Superior temporal gyrus (tissue), 1 donor: Measurements from ENCODE around the gene TCF12.

Experiments
- DNase-seq: peaks from one replicate; pipeline ENCODE4 v3.0.0-alpha.2; 2016; ENCODE audit errors: extremely low spot score

TCF12 gene

DNA sequence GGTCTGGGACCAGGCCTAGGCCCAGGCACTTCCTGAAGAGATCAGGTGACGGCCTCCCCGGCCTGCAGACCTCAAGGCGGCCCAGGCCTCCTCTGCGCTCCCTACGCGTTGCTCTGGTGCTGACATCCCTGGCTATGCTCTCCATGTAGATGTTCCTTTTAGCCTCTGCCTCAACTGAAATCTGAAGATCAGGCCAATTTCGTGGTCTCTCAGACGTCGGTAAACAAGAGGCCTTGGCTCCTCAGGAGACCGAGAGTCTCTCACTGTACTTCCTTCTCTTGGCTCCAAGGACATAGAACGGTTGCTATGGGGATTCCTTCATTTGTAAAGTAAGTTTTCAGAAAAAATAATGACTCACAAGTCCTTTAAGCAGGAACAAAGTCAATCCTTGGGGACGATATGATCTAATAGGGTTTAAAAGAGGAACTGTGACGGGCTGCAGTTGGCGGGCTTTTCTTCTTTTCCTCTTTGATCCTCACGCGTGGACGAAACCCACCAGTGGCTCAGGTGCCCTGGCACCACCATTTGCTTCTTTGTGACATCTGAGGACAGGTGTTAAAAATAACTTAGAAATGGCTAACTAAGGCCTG is 402.3 kb downstream of the TCF12 start:
- DNase-seq: no peak

GRCh38 chr15:57321485-57321884 is 403.0 kb downstream of the TCF12 start:
- no peak for DNase-seq

- no peak for DNase-seq
Observed at GRCh38 chr15:57321973-57322601, 403.6 kb downstream of the TCF12 start.

DNA sequence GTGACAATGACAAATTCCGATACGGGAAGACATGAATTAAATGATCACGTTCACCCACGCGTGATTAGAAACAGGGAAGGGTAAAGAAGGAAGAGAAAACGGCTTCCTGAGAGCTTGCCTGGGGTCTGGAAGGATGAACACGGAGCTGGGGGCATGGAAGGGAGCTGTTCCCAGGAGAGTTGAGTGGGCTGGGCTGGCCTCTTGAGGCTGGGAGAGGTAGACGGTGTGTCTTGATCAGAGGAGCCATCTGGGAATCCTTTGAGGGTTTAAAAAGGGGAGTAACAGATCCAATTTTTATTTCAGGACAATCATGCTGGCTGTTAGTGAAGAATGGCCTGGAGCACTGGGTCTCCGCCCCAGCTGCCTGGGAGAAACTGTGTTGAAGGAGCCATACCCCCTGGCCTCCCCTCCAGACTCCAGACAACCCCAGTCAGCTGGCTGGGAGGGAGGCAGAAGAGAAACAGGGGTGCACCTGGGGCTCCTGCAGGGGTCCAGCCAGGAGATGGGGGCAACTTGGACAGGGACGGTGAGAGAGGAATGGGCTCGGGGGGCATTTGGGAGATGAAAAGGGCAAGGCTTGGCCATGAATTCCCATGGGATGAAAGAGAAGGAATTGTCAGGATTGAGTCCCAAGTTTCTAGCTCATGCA is 404.3 kb downstream of the TCF12 start:
- DNase-seq: no peak

GRCh38 chr15:57323299-57323805 is 404.9 kb downstream of the TCF12 start:
- DNase-seq: no peak

DNA sequence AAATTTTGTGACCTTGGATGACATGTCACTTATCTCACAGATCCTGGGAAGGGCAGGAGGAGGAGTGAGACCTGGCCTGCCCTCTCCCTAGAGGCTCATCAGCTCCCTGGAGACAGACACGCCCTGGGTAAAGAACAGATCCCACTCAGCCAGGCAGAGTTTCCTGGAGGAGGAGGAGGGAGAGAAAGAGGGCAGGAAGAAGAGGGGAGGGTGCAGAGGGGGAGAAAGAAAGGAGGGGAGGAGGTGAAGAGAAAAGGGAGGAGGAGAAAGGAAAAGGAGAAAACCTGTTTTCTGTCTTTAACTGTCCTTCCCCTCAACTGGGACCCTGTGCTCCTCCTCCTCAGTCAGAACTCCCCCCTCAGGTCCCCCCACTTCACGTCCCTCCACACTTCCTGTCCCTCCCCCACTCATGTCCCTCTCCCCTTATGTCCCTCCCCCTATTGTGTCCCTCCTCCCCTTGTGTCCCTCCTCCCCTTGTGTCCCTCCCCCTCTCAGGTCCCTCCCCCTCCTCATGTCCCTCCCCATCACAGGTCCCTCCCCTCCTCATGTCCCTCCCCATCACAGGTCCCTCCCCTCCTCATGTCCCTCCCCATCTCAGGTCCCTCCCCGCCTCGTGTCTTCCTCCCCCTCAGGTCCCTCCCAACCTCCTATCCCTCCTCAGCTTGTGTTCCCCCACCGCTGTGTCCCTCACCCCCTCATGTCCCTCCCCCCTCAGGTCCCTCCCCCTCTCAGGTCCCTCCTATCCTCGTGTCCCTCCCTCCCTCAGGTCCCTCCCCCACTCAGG is 405.6 kb downstream of the TCF12 start:
- no peak for DNase-seq

GRCh38 chr15:57324590-57324890 is 406.1 kb downstream of the TCF12 start:
- DNase-seq: no peak

GRCh38 chr15:57324944-57325679 is 406.7 kb downstream of the TCF12 start:
- no peak for DNase-seq

GRCh38 chr15:57326196-57326595 is 407.8 kb downstream of the TCF12 start:
- no peak for DNase-seq

DNA sequence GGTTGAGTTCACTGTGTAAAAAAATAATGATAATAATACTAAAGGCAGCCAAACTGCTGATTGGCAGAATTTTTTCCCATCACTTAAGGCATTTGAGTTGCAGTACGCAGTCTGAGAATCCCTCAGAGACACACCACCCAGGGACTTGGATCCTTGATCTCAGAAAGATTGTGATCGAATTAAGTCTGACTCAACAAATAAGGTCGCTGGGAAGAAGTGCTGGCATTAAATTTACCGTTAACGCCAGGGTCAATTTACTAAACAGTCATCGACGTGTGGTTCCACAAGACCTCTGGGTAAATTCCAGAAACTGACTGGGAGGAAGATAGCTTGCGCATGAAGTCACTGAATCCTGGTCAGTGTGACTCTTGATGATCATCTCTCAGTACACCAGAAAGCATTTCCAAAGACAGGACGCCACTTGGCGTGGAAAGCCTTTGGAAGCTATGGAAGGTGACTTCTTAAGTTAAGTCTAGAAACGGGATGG is 409.6 kb downstream of the TCF12 start:
- DNase-seq: no peak

- DNase-seq: no peak
Observed at GRCh38 chr15:57328479-57328878, 410.0 kb downstream of the TCF12 start.

DNA sequence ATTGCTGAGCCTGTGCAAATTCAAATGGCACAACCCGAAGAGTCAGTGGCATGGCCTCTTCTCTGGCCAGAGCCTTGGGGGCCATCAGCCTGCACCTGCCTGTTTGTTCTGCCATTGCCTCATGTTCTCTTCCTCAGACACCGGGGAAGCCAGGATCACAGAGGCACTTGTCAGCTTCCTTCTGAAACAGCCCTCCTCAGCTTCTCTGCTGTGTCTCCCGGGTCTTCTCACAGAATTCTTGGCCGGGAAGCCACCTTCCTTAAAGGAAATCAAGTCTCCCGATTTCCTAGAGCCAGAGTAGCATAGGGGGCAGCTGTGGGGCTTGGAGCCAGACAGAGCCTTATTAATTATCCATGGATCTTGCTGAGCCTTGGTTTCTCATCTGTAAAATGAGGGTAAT is 410.5 kb downstream of the TCF12 start:
- no peak for DNase-seq

DNA sequence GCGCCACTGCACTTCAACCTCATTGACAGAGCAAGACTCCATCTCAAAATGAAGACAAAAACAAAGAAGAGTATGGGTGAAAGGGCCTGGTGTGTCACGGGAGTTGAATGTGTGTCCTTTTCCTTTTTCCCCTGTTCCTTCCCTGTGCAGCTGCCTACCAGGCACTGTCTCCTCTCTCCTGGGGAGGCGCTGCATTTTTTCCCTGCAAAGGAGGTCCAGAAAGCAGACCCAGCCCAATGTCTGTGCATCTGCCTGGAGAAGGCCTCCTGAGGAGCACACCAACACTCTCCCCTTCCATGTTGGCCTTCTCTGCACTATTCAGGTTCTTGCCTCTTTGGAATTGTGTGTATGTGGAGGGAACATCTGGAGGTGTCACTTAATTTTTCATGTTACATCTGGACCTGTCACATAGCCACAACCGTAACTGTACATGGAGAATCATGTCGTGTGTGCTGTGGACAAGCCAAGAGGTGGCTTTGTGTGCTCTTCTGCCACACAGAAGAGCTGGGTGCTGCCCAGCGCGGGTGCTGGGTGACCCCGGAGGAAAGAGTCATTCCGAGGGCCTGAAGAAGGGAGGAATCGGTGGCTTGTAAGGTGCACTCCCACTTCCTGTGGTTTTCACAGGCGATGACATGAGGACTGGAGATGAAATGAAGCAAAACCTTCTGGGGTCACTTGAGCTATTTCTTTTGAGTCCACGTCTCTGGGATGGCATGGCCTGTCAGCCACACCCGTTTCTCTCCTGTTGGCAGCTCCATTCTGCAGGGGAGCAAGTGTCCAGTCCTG is 411.3 kb downstream of the TCF12 start:
- no peak for DNase-seq

- no peak for DNase-seq
Observed at GRCh38 chr15:57330619-57331340, 412.3 kb downstream of the TCF12 start.

GRCh38 chr15:57332326-57332725 is 413.9 kb downstream of the TCF12 start:
- no peak for DNase-seq

DNA sequence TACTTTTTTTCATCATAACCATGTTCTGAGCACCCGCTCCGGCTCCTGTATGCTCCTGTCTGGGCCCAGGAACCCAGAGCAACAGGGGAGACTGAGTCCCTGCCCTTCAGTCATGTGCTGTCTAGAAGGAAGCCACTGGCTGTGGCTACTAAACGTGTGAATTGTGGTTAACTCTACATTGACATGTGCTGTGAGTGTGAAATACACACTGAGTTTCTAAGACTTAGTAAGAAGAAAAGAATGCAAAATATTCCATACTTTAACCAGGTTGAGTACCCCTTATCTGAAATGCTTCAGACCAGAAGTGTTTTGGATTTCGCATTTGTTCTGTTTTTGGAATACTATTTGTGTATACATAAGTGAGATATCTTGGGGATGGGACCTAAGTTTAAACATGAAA is 415.0 kb downstream of the TCF12 start:
- no peak for DNase-seq

- DNase-seq: no peak
Observed at GRCh38 chr15:57334257-57334656, 415.8 kb downstream of the TCF12 start.

DNA sequence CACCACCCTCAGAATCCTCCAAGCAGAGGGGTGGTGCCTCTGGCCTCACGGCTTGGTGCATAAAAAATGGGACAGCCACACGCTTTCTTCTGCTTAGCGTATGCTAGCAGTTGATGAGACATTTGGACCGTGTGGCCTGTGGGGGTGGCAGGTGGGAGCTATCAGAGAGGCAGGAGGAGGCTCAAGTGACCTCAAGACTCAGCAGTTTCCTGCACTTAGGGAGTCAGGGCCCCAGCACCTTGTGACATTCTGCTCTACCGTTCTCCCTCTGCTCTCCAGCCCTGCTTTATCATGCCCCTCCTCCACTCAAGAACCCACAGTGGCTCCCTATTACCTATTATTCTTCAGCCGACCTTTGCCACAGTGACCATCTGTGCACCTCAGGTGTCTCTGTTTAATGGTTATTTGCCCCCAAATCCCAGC is 416.9 kb downstream of the TCF12 start:
- no peak for DNase-seq

GRCh38 chr15:57335719-57336118 is 417.3 kb downstream of the TCF12 start:
- no peak for DNase-seq

DNA sequence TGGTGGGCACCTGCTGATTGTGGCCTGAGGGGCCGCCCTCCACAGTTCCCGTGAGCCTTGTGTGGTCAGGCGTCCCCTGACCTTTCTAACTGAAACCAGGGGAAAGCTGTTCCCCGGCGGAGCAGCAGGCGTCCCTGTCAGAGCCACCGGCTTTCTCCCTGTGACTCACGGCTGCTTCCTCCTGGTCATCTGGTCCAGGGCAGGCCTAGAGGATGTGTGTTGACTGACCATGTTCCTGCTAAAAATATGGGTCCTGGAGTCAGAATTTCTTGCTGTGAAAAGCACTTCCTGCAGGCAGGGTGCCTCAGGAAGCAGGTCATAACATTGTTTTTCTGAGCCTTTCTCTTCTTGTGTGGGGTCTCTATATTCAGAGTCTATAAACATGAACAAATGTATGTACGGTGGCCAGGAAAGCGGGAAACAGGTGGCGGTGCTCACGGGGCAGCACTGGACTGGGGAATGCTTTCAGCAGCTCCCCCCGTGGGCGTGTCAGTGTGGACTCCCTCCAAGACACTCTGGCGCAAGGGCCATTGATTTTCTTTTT is 419.5 kb downstream of the TCF12 start:
- DNase-seq: no peak
